Calu3 (cell line): ENCODE results near the gene BRD1. TPM values are rescaled to one million over a fixed set of nuclear protein-coding genes. Genes with fewer than 3 reads are reported as not detected.

Experiments
- BruUV-seq: library from RNA; stranded (reverse); fragments of 400-500 nt; replicated peaks from 2 replicates; lab custom pipeline; 2021; lab: Mats Ljungman, UMichigan
- CTCF ChIA-PET: fragments of 300-600 bp; sonication (Branson Sonifier 250); formaldehyde crosslinking; loops from one replicate; lab custom pipeline; 2022; ENCODE audit warnings: antibody characterized with exemption; lab: Charles Lee
- DNase-seq: peaks from one replicate; pipeline ENCODE4 v3.0.0; 2022
- H3K27ac Mint-ChIP-seq: one replicate; pipeline ENCODE4 v1.8.0; 2022; ENCODE audit warnings: mixed read lengths; ENCODE audit not compliant: unreplicated experiment
- H3K27me3 Mint-ChIP-seq: one replicate; pipeline ENCODE4 v1.8.0; 2022; ENCODE audit warnings: mixed read lengths; ENCODE audit not compliant: unreplicated experiment
- H3K36me3 Mint-ChIP-seq: one replicate; pipeline ENCODE4 v1.8.0; 2022; ENCODE audit warnings: mild to moderate bottlenecking, moderate library complexity, mixed read lengths; ENCODE audit not compliant: insufficient read depth, unreplicated experiment
- H3K4me1 Mint-ChIP-seq: one replicate; pipeline ENCODE4 v1.8.0; 2022; ENCODE audit warnings: mild to moderate bottlenecking, low read depth, mixed read lengths; ENCODE audit not compliant: unreplicated experiment
- H3K4me3 Mint-ChIP-seq: one replicate; pipeline ENCODE4 v1.8.0; 2022; ENCODE audit warnings: mild to moderate bottlenecking, low read depth, moderate library complexity, mixed read lengths; ENCODE audit not compliant: unreplicated experiment
- H3K9me3 Mint-ChIP-seq: one replicate; pipeline ENCODE4 v1.8.0; 2022; ENCODE audit warnings: low read depth, mixed read lengths; ENCODE audit not compliant: unreplicated experiment
- intact Hi-C: fragments of 100-400 bp; cut with micrococcal nuclease; formaldehyde crosslinking; loops from one replicate; pipeline ENCODE4 v1.10.0; 2022; ENCODE audit not compliant: unreplicated experiment
- total RNA-seq: library from RNA; stranded (reverse); gene quantifications from 2 replicates; pipeline ENCODE4 v1.2.3, GENCODE V29; 2022
- TF ChIP-seq, protein P1 (sequence below): fragments of 200-600 bp; IDR thresholded peaks from one replicate; pipeline ENCODE4 v1.8.0; 2022; ENCODE audit warnings: antibody characterized with exemption; ENCODE audit not compliant: unreplicated experiment

Gene BRD1
- total RNA-seq, 1 experiment from 2014 or later, result 41.4 TPM

DNA sequence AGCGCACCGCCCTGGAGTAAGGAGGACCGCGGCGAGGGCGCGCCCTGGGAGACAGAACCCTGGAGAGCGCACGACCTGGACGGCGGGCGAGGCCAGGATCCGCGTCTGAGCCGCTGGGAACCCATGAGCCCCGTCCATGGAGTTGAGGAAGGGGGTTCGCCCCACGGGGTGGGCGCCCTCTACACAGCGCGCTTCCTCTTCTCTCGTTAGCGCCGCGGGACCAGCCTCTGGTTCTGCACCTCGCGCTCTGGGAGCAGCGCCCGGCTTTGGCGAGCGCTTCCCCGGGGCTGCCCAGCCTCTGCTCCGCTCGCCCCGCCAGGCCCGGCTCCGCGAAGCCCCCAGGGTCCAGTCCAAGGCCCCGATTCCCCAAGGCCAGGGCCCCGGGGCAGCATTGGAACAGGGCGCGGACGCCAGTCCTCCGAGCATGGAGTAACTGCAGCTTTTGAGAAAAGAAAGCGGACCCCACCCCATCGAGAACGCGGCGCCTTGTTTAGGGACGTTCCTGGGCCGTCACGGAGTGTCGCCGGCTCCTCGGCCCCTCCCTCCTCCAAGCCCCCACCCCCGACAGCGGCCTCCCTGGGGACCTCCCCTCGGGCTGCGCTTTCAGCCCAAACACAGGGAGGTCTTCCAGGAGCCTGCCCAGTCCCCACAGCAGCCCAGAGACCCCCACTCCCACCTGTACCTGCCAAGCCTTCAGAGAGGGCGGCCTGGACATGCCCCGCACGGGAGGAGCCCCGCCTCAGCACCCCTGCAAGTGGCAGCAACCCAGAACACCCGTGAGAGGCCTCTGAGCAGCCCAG, 56.2 kb downstream of the BRD1 start:
- H3K9me3 Mint-ChIP-seq, result peaks cover 6% of the 10 kb centered on the region
- no peak overlapping the region for H3K4me3 Mint-ChIP-seq
- H3K36me3 Mint-ChIP-seq, result peaks cover 56% of the 10 kb centered on the region
- BruUV-seq, result no TSS peak
- no peaks in the 10 kb centered on the region for H3K4me1 Mint-ChIP-seq
- H3K27ac Mint-ChIP-seq, result no peak overlapping the region
- no peaks in the 10 kb centered on the region for H3K27me3 Mint-ChIP-seq
- TF ChIP-seq, protein P1, sequence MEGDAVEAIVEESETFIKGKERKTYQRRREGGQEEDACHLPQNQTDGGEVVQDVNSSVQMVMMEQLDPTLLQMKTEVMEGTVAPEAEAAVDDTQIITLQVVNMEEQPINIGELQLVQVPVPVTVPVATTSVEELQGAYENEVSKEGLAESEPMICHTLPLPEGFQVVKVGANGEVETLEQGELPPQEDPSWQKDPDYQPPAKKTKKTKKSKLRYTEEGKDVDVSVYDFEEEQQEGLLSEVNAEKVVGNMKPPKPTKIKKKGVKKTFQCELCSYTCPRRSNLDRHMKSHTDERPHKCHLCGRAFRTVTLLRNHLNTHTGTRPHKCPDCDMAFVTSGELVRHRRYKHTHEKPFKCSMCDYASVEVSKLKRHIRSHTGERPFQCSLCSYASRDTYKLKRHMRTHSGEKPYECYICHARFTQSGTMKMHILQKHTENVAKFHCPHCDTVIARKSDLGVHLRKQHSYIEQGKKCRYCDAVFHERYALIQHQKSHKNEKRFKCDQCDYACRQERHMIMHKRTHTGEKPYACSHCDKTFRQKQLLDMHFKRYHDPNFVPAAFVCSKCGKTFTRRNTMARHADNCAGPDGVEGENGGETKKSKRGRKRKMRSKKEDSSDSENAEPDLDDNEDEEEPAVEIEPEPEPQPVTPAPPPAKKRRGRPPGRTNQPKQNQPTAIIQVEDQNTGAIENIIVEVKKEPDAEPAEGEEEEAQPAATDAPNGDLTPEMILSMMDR, result no peak
- DNase-seq, result no peak
- intact Hi-C loops, result no loop called here
- CTCF ChIA-PET, result no interaction called here

DNA sequence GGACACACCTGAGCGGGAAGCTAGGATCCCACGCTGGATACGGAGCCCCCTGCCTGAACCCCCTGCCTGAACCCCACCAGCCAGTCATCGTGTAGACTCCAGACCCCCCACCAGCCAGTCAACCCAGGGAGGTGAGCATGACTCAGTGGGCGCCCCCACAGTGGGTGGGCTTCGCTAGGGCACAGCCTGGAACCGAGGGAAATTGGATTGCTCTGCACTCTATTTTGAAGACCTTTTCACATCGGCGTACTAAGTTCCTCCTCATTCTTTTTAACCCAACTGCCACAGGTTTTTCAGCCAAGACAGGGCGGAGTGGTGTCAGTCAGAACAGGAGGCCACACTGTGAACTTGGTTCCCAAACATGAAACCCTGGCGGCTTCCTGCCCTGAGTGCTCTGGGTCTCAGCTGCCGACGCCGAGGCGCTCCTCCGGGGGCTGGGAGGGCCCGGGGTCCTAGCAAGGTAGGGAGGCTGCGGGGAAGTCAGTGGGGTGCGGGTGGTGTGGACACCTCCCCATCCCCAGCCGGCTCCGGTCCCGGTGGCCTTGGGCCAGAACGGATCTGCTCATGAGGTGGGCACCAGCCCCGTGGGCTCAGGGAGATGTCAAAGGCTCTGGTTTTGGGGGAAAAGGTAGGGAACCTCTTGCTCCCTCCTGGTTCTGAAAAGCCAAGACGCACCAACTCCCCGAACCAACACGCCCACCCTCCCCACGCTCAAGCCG, 57.0 kb downstream of the BRD1 start:
- Mint-ChIP-seq H3K36me3 (peaks cover 50% of the 10 kb centered on the region), H3K4me1 (no peaks in the 10 kb centered on the region), H3K27me3 (no peaks in the 10 kb centered on the region), H3K27ac (no peak overlapping the region), H3K9me3 (peaks cover 8% of the 10 kb centered on the region), H3K4me3 (no peak overlapping the region)
- no peak for DNase-seq
- CTCF ChIA-PET, result no interaction called here
- TF ChIP-seq, protein P1, result no peak
- intact Hi-C loops, result no loop called here
- no TSS peak for BruUV-seq

DNA sequence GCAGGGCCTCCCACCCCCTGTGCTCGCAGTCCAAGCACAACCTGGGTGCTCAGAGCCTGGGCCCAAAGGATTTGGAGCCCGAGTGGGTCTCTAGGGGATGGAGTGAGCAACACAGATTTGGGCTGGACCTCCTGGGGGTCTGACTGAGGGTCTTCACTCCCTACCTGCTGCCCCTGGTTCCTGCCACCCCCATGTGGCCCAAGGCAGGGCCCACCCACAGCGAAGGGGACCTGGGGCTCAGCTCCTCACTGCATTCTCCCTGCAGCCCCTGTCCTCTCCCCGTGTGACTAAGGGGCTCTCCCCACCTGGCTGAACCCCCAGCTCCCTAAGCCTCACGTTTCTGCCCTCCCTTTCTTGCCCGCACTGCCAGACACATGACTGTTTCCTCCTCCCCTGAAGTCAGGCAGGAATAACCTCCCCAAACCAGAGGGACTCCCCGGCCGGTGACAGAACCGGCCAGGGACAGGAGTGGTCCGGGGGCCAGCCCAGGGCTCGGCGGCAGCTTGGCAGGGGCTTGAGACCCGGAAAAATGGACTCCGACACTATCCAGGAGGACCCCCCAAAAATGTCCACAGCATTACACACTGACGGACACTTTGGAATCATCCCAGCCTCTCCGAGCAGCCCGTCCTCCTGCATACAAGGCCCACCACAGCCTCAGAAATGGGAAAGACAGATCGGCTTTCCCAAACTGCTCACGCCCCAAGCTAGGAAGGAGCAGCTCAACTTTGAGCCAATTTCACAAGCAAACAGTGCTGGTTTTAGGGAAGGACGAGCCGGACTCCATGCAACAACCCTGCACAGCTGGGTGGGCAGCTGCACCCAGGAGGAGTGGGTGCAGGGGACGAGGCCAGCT, 57.8 kb downstream of the BRD1 start:
- Mint-ChIP-seq H3K4me1 (no peaks in the 10 kb centered on the region), H3K9me3 (peaks cover 8% of the 10 kb centered on the region), H3K4me3 (no peak overlapping the region), H3K36me3 (peaks cover 46% of the 10 kb centered on the region), H3K27ac (no peak overlapping the region), H3K27me3 (no peaks in the 10 kb centered on the region)
- CTCF ChIA-PET, result no interaction called here
- no TSS peak for BruUV-seq
- intact Hi-C loops, result loop anchor here (10.0 kb wide), 1 partner anchor 145 kb away; the partner anchor contains the start of genes ALG12 and CRELD2
- DNase-seq, result no peak
- TF ChIP-seq, protein P1, result no peak
